Measurements from ENCODE around the gene SSRP1.

The SSRP1 gene

DNA sequence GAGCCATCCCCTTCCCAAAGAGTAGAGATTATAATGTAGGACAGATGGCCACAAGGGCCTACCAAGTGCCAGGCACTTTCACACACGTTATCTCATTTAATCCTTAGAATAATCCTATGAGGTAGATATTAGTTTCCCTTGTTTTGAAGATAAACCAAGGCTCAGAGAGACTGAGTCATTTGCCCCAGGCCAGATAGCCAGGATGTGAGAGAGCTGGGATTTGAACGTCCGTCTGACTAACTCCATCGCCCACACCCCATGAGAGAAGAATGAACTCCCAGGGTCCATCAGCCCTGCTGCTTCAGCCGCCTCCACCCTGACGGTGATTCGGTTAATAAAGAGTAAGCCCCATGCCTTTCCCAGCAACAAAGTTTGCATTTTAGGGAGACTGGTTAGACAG is 34.6 kb upstream of the SSRP1 start:
- H3K36me3 ChIP-seq (ENCODE audit: insufficient read depth, low read length): no peaks in the 10 kb centered on the region
- H3K9me3 ChIP-seq (ENCODE audit: insufficient read depth, low read length, severe bottlenecking): no peaks in the 10 kb centered on the region
- H2AFZ ChIP-seq (ENCODE audit: low read depth, low read length): no peak overlapping the region
- no peak overlapping the region for H3K27ac ChIP-seq (ENCODE audit: low read length)
- H4K20me1 ChIP-seq (ENCODE audit: insufficient read depth, low read length): no peaks in the 10 kb centered on the region
- ATAC-seq (ENCODE audit: insufficient read depth, low read depth) (no peak), DNase-seq (no peak)
- no peak overlapping the region for H3K9ac ChIP-seq (ENCODE audit: low read depth, low read length)
- no peaks in the 10 kb centered on the region for H3K4me1 ChIP-seq (ENCODE audit: insufficient read depth, low read length)
- no peaks in the 10 kb centered on the region for H3K79me2 ChIP-seq (ENCODE audit: insufficient read depth, low read length)
- no peak for TF ChIP-seq EZH2 (IDR thresholded peaks at IDR 0.05; ENCODE audit: borderline replicate concordance, low read depth, low read length, severe bottlenecking)
- TF ChIP-seq, protein P1, sequence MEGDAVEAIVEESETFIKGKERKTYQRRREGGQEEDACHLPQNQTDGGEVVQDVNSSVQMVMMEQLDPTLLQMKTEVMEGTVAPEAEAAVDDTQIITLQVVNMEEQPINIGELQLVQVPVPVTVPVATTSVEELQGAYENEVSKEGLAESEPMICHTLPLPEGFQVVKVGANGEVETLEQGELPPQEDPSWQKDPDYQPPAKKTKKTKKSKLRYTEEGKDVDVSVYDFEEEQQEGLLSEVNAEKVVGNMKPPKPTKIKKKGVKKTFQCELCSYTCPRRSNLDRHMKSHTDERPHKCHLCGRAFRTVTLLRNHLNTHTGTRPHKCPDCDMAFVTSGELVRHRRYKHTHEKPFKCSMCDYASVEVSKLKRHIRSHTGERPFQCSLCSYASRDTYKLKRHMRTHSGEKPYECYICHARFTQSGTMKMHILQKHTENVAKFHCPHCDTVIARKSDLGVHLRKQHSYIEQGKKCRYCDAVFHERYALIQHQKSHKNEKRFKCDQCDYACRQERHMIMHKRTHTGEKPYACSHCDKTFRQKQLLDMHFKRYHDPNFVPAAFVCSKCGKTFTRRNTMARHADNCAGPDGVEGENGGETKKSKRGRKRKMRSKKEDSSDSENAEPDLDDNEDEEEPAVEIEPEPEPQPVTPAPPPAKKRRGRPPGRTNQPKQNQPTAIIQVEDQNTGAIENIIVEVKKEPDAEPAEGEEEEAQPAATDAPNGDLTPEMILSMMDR (IDR thresholded peaks at IDR 0.05; ENCODE audit: borderline replicate concordance, extremely low read depth, low read length, poor library complexity, severe bottlenecking): no peak
- no peak overlapping the region for H3K4me2 ChIP-seq (ENCODE audit: insufficient read depth, low read length)
- no peak overlapping the region for H3K4me3 ChIP-seq (ENCODE audit: low read depth in 1 of 2, low read length in 2 of 2)
- H3K27me3 ChIP-seq (ENCODE audit: insufficient read depth, low read length, poor library complexity): no peaks in the 10 kb centered on the region

DNA sequence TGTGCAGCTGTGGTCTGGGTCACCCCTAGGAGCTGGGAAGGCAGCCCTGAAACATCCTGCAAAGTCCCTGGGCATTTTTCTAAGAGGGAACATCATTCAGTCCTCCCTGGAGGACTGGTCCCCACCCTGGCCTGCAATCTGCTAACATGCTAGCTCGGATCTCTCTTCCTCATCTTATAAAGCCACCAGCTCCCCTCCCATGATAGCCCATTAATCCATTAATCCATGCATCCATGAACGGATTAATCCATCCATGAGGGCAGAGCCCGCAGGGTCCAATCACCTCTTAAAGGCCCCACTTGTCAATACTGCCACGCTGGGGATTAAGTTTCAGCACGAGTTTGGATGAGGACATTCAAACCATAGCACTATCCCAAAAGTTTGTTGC is 33.1 kb upstream of the SSRP1 start:
- Histone ChIP-seq H3K9me3 (ENCODE audit: insufficient read depth, low read length, severe bottlenecking) (no peaks in the 10 kb centered on the region), H3K27me3 (ENCODE audit: insufficient read depth, low read length, poor library complexity) (no peaks in the 10 kb centered on the region), H3K27ac (ENCODE audit: low read length) (no peak overlapping the region), H3K79me2 (ENCODE audit: insufficient read depth, low read length) (no peaks in the 10 kb centered on the region), H2AFZ (ENCODE audit: low read depth, low read length) (no peak overlapping the region), H3K4me2 (ENCODE audit: insufficient read depth, low read length) (no peak overlapping the region), H3K4me1 (ENCODE audit: insufficient read depth, low read length) (no peaks in the 10 kb centered on the region), H3K4me3 (ENCODE audit: low read depth in 1 of 2, low read length in 2 of 2) (no peak overlapping the region), H3K36me3 (ENCODE audit: insufficient read depth, low read length) (no peaks in the 10 kb centered on the region), H4K20me1 (ENCODE audit: insufficient read depth, low read length) (no peaks in the 10 kb centered on the region), H3K9ac (ENCODE audit: low read depth, low read length) (no peak overlapping the region)
- DNase-seq: no peak
- no peak for TF ChIP-seq EZH2 (IDR thresholded peaks at IDR 0.05; ENCODE audit: borderline replicate concordance, low read depth, low read length, severe bottlenecking)
- TF ChIP-seq, protein P1 (IDR thresholded peaks at IDR 0.05; ENCODE audit: borderline replicate concordance, extremely low read depth, low read length, poor library complexity, severe bottlenecking): no peak
- ATAC-seq (ENCODE audit: insufficient read depth, low read depth): no peak

DNA sequence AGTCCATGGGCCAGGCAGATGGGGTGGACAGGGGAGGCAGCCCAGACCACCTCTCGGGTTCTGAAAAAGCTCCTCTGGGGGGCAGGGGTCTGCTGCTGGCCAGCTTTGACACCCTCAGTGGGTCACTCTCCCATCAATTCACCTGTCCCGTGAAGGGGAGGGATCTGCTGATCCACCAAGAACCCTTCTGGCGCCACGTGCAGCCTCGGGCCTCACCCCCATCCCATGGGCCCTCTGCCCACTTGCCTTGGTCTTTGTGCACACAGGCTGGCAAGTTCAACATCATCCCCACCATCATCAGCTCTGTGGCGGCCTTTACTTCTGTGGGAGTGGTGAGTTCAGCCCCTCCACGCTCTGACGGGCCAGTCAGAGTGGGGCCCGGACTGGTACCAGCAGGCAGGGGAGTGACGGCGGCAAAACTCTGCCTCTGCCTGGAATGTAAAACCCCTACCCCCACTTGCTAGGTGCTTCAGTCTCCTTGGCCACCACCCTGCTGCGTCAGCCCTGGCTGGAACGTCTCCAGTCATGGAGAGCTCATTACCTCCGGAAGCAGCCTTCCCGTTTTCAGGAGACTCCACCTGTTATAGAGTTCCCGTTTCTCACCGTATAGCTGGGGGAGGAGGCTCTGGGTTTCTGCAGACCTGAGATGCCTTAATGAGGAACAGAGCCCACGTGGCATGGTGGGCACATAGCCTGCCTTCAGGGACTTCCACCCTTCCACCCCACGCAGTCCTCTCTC is 32.6 kb upstream of the SSRP1 start:
- Histone ChIP-seq H3K4me2 (ENCODE audit: insufficient read depth, low read length) (no peak overlapping the region), H3K79me2 (ENCODE audit: insufficient read depth, low read length) (no peaks in the 10 kb centered on the region), H3K27ac (ENCODE audit: low read length) (no peak overlapping the region), H3K4me3 (ENCODE audit: low read depth in 1 of 2, low read length in 2 of 2) (no peak overlapping the region), H3K27me3 (ENCODE audit: insufficient read depth, low read length, poor library complexity) (no peaks in the 10 kb centered on the region), H3K4me1 (ENCODE audit: insufficient read depth, low read length) (no peaks in the 10 kb centered on the region), H4K20me1 (ENCODE audit: insufficient read depth, low read length) (no peaks in the 10 kb centered on the region), H3K36me3 (ENCODE audit: insufficient read depth, low read length) (no peaks in the 10 kb centered on the region), H2AFZ (ENCODE audit: low read depth, low read length) (no peak overlapping the region), H3K9ac (ENCODE audit: low read depth, low read length) (no peak overlapping the region), H3K9me3 (ENCODE audit: insufficient read depth, low read length, severe bottlenecking) (no peaks in the 10 kb centered on the region)
- DNase-seq: no peak
- no peak for TF ChIP-seq EZH2 (IDR thresholded peaks at IDR 0.05; ENCODE audit: borderline replicate concordance, low read depth, low read length, severe bottlenecking)
- TF ChIP-seq, protein P1 (IDR thresholded peaks at IDR 0.05; ENCODE audit: borderline replicate concordance, extremely low read depth, low read length, poor library complexity, severe bottlenecking): no peak
- no peak for ATAC-seq (ENCODE audit: insufficient read depth, low read depth)
